ENCODE results near the gene WNT4.
A peak's percentile ranks its signal among the peaks of the same experiment; 100 is the strongest.
"Not testable (repeated sequence)": the region's sequence is repeated elsewhere in the genome, so short reads cannot be mapped to it uniquely, and the experiment has no call there.

Gene WNT4

GRCh38 chr1:22096463-22096862 lies 46.4 kb downstream of the WNT4 start:
- WGBS (ENCODE audit: insufficient coverage): 96% methylated on average over 2 of the region's 3 CpGs
- H3K36me3 ChIP-seq (ENCODE audit: control insufficient read depth in 4 of 4, insufficient read depth in 4 of 4, low read length in 3 of 4): peaks cover 18 to 67% (median 43%) of the 10 kb centered on the region in 4 experiments

DNA sequence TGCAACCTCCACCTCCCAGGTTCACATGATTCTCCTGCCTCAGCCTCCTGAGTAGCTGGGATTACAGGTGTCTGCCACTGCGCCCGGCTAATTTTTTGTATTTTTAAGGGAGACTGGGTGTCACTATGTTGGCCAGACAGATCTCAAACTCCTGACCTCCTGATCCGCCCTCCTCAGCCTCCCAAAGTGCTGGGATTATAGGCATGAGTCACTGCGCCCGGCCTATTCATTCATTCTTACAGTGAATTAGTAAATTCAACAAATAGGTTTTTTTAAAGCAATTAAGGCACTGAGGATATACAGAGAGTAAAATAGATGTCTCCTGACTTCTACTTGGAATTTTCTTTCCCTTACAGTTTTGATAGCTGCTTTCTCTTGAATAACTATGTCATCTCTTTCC lies 46.9 kb downstream of the WNT4 start:
- H3K27me3 ChIP-seq (replicated peaks in 2 of 5; ENCODE audit: control insufficient read depth in 4 of 5, insufficient read depth in 5 of 5, low read length in 4 of 5): no peaks in the 10 kb centered on the region
- peaks cover 18 to 69% (median 44%) of the 10 kb centered on the region in 4 experiments for H3K36me3 ChIP-seq (ENCODE audit: control insufficient read depth in 4 of 4, insufficient read depth in 4 of 4, low read length in 3 of 4)
- DNase-seq: no peak
- peaks cover 6 to 18% (median 11%) of the 10 kb centered on the region in 4 experiments for H3K4me1 ChIP-seq (ENCODE audit: control extremely low read depth in 1 of 4, control insufficient read depth in 4 of 4, insufficient read depth in 4 of 4, low read length in 3 of 4)
- POLR2A ChIA-PET: no interaction called here
- H3K4me3 ChIP-seq (ENCODE audit: control insufficient read depth in 1 of 7, extremely low read depth in 1 of 7, insufficient read depth in 4 of 7, low read depth in 2 of 7, low read length in 6 of 7): no peak overlapping the region
- CTCF ChIA-PET: interaction anchor here (1.5 kb wide), 1 partner anchor 10 kb away, joined by 4 read pairs; no protein-coding TSS in a partner anchor
- H3K27ac ChIP-seq (ENCODE audit: insufficient read depth in 1 of 2, low read depth in 1 of 2, low read length in 2 of 2, poor library complexity in 1 of 2, severe bottlenecking in 2 of 2): no peak overlapping the region
- WGBS (ENCODE audit: insufficient coverage): no CpG with 5 or more reads among the region's 5 CpGs
- no peaks in the 10 kb centered on the region for H3K9me3 ChIP-seq (ENCODE audit: control extremely low read depth in 1 of 5, control insufficient read depth in 4 of 5, insufficient read depth in 2 of 5, low read depth in 1 of 5, low read length in 4 of 5)

More at GRCh38 chr1:22096463-22096862, 46.4 kb downstream of the WNT4 start:
- Histone ChIP-seq H3K27me3 (replicated peaks in 2 of 5; ENCODE audit: control insufficient read depth in 4 of 5, insufficient read depth in 5 of 5, low read length in 4 of 5) (no peaks in the 10 kb centered on the region), H3K4me1 (ENCODE audit: control extremely low read depth in 1 of 4, control insufficient read depth in 4 of 4, insufficient read depth in 4 of 4, low read length in 3 of 4) (peaks cover 2 to 14% (median 8%) of the 10 kb centered on the region in 4 experiments), H3K27ac (ENCODE audit: insufficient read depth in 1 of 2, low read depth in 1 of 2, low read length in 2 of 2, poor library complexity in 1 of 2, severe bottlenecking in 2 of 2) (no peak overlapping the region), H3K4me3 (ENCODE audit: control insufficient read depth in 1 of 7, extremely low read depth in 1 of 7, insufficient read depth in 4 of 7, low read depth in 2 of 7, low read length in 6 of 7) (no peak overlapping the region), H3K9me3 (ENCODE audit: control extremely low read depth in 1 of 5, control insufficient read depth in 4 of 5, insufficient read depth in 2 of 5, low read depth in 1 of 5, low read length in 4 of 5) (no peaks in the 10 kb centered on the region)
- ChIA-PET POLR2A (no interaction called here), CTCF (interaction anchor here (1.1 to 1.5 kb wide), 2 partner anchors 9 to 16 kb away, joined by 3 to 4 read pairs; no protein-coding TSS in a partner anchor)
- DNase-seq: no peak

DNA sequence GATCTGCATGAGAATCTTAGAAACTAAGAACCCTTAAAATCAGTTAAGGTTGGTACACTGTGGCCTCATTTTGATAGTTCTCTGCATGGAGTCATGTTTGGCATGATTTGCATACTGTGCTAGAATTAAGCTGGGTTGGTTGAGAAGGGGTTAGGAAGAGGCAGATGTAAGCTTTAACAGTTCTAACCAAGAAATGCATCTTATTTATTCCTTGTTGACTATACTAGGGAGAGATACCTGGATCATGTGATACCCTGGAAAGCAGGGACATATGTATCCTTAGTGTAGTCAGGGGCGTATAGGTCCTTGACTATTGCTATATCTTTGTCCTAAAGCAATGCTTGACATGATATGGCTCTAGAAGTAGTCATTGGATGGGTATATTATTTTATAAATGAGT lies 49.4 kb downstream of the WNT4 start:
- no peak overlapping the region for H3K4me3 ChIP-seq (ENCODE audit: control insufficient read depth in 1 of 7, extremely low read depth in 1 of 7, insufficient read depth in 4 of 7, low read depth in 2 of 7, low read length in 6 of 7)
- ChIA-PET POLR2A (interaction anchor here (1.8 kb wide), 1 partner anchor 40 kb away, joined by 6 read pairs; no protein-coding TSS in a partner anchor), CTCF (interaction anchor here (1.0 to 2.0 kb wide), 2 partner anchors 12 to 21 kb away, joined by 3 to 13 read pairs; no protein-coding TSS in a partner anchor)
- H3K27me3 ChIP-seq (replicated peaks in 2 of 5; ENCODE audit: control insufficient read depth in 4 of 5, insufficient read depth in 5 of 5, low read length in 4 of 5): no peaks in the 10 kb centered on the region
- peaks cover 31 to 43% (median 36%) of the 10 kb centered on the region in 4 experiments for H3K4me1 ChIP-seq (ENCODE audit: control extremely low read depth in 1 of 4, control insufficient read depth in 4 of 4, insufficient read depth in 4 of 4, low read length in 3 of 4)
- H3K9me3 ChIP-seq (ENCODE audit: control extremely low read depth in 1 of 5, control insufficient read depth in 4 of 5, insufficient read depth in 2 of 5, low read depth in 1 of 5, low read length in 4 of 5): no peaks in the 10 kb centered on the region
- no peak overlapping the region for H3K27ac ChIP-seq (ENCODE audit: insufficient read depth in 1 of 2, low read depth in 1 of 2, low read length in 2 of 2, poor library complexity in 1 of 2, severe bottlenecking in 2 of 2)
- peaks cover 12 to 58% (median 32%) of the 10 kb centered on the region in 4 experiments for H3K36me3 ChIP-seq (ENCODE audit: control insufficient read depth in 4 of 4, insufficient read depth in 4 of 4, low read length in 3 of 4)
- no CpG with 5 or more reads among the region's 1 CpG for WGBS (ENCODE audit: insufficient coverage)
- no peak for DNase-seq

- H3K36me3 ChIP-seq (ENCODE audit: control insufficient read depth in 4 of 4, insufficient read depth in 4 of 4, low read length in 3 of 4): peaks cover 7 to 52% (median 28%) of the 10 kb centered on the region in 4 experiments
- CTCF ChIA-PET: interaction anchor here (2.0 kb wide), 1 partner anchor 13 kb away, joined by 13 read pairs; no protein-coding TSS in a partner anchor
- not testable (repeated sequence) for H3K27ac ChIP-seq (ENCODE audit: insufficient read depth in 1 of 2, low read depth in 1 of 2, low read length in 2 of 2, poor library complexity in 1 of 2, severe bottlenecking in 2 of 2)
Observed at GRCh38 chr1:22092026-22092768, 50.7 kb downstream of the WNT4 start.

DNA sequence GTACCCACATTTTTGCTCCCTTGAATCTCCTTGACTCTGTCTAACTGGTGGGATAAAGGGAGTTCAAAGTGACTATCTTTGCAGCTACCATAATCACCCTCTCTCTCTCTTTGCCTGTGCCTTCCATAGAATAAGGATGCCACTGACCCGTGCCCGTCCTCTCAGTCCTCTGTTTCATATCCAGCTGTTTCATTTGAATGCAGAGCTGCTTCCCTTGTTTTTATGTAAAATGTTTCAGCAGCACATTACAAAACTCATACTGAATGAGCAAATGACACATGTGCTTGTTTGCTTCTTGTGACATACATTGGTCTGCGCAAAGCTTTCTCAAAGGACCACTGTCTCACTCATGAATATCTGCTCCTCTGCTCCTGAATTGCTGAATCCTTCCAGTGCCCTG lies 52.0 kb downstream of the WNT4 start:
- peak overlapping the region in 2 of 7 experiments; percentile 46 to 67 for H3K4me3 ChIP-seq (ENCODE audit: control insufficient read depth in 1 of 7, extremely low read depth in 1 of 7, insufficient read depth in 4 of 7, low read depth in 2 of 7, low read length in 6 of 7)
- peaks cover 7 to 53% (median 24%) of the 10 kb centered on the region in 4 experiments for H3K36me3 ChIP-seq (ENCODE audit: control insufficient read depth in 4 of 4, insufficient read depth in 4 of 4, low read length in 3 of 4)
- no peak overlapping the region for H3K27ac ChIP-seq (ENCODE audit: insufficient read depth in 1 of 2, low read depth in 1 of 2, low read length in 2 of 2, poor library complexity in 1 of 2, severe bottlenecking in 2 of 2)
- H3K27me3 ChIP-seq (replicated peaks in 2 of 5; ENCODE audit: control insufficient read depth in 4 of 5, insufficient read depth in 5 of 5, low read length in 4 of 5): no peaks in the 10 kb centered on the region
- ChIA-PET CTCF (interaction anchor here (0.8 to 1.5 kb wide), 4 partner anchors 10 to 69 kb away, joined by 3 to 4 read pairs (median 3); no protein-coding TSS in a partner anchor), POLR2A (interaction anchor here (1.2 kb wide), 1 partner anchor 16 kb away, joined by 5 read pairs; no protein-coding TSS in a partner anchor)
- no peak for DNase-seq
- H3K9me3 ChIP-seq (ENCODE audit: control extremely low read depth in 1 of 5, control insufficient read depth in 4 of 5, insufficient read depth in 2 of 5, low read depth in 1 of 5, low read length in 4 of 5): no peaks in the 10 kb centered on the region
- WGBS (ENCODE audit: insufficient coverage): 92% methylated on average over 3 of the region's 3 CpGs
- peaks cover 39 to 57% (median 51%) of the 10 kb centered on the region in 4 experiments for H3K4me1 ChIP-seq (ENCODE audit: control extremely low read depth in 1 of 4, control insufficient read depth in 4 of 4, insufficient read depth in 4 of 4, low read length in 3 of 4)

More at GRCh38 chr1:22092026-22092768, 50.7 kb downstream of the WNT4 start:
- H3K27me3 ChIP-seq (replicated peaks in 2 of 5; ENCODE audit: control insufficient read depth in 4 of 5, insufficient read depth in 5 of 5, low read length in 4 of 5); H3K4me3 ChIP-seq (ENCODE audit: control insufficient read depth in 1 of 7, extremely low read depth in 1 of 7, insufficient read depth in 4 of 7, low read depth in 2 of 7, low read length in 6 of 7); H3K9me3 ChIP-seq (ENCODE audit: control extremely low read depth in 1 of 5, control insufficient read depth in 4 of 5, insufficient read depth in 2 of 5, low read depth in 1 of 5, low read length in 4 of 5): not testable (repeated sequence)
- POLR2A ChIA-PET: interaction anchor here (0.5 kb wide), 1 partner anchor 168 kb away, joined by 3 read pairs; no protein-coding TSS in a partner anchor
- 0% methylated on average over 1 of the region's 3 CpGs for WGBS (ENCODE audit: insufficient coverage)
- H3K4me1 ChIP-seq (ENCODE audit: control extremely low read depth in 1 of 4, control insufficient read depth in 4 of 4, insufficient read depth in 4 of 4, low read length in 3 of 4): peaks cover 39 to 56% (median 48%) of the 10 kb centered on the region in 4 experiments
- DNase-seq: peak; percentile 69 to 91 (median 87)

- CTCF ChIA-PET: interaction anchor here (1.4 to 1.5 kb wide), 2 partner anchors 13 to 65 kb away, joined by 3 read pairs; no protein-coding TSS in a partner anchor
- peak overlapping the region in 6 of 7 experiments; percentile 36 to 67 (median 48) for H3K4me3 ChIP-seq (ENCODE audit: control insufficient read depth in 1 of 7, extremely low read depth in 1 of 7, insufficient read depth in 4 of 7, low read depth in 2 of 7, low read length in 6 of 7)
- WGBS (ENCODE audit: insufficient coverage): 0% methylated on average over 3 of the region's 6 CpGs
- POLR2A ChIA-PET: interaction anchor here (1.1 to 1.3 kb wide), 3 partner anchors 9 to 37 kb away, joined by 4 to 8 read pairs (median 5); partner anchors contain the start of gene CDC42
- no peak for DNase-seq
- no peaks in the 10 kb centered on the region for H3K27me3 ChIP-seq (replicated peaks in 2 of 5; ENCODE audit: control insufficient read depth in 4 of 5, insufficient read depth in 5 of 5, low read length in 4 of 5)
- peak overlapping the region; percentile 69 for H3K27ac ChIP-seq (ENCODE audit: insufficient read depth in 1 of 2, low read depth in 1 of 2, low read length in 2 of 2, poor library complexity in 1 of 2, severe bottlenecking in 2 of 2)
- peaks cover 7 to 45% (median 23%) of the 10 kb centered on the region in 4 experiments for H3K36me3 ChIP-seq (ENCODE audit: control insufficient read depth in 4 of 4, insufficient read depth in 4 of 4, low read length in 3 of 4)
- peaks cover 39 to 57% (median 51%) of the 10 kb centered on the region in 4 experiments for H3K4me1 ChIP-seq (ENCODE audit: control extremely low read depth in 1 of 4, control insufficient read depth in 4 of 4, insufficient read depth in 4 of 4, low read length in 3 of 4)
- H3K9me3 ChIP-seq (ENCODE audit: control extremely low read depth in 1 of 5, control insufficient read depth in 4 of 5, insufficient read depth in 2 of 5, low read depth in 1 of 5, low read length in 4 of 5): no peaks in the 10 kb centered on the region
Observed at GRCh38 chr1:22089787-22090186, 53.1 kb downstream of the WNT4 start.

All from common myeloid progenitor, CD34-positive (primary cell).